ENCODE measurements around the gene CD300LD. TPM values are rescaled to one million over a fixed set of nuclear protein-coding genes. Genes with fewer than 3 reads are reported as not detected.

CD300LD gene
- total RNA-seq, 1 experiment from 2014 or later, result not detected

DNA sequence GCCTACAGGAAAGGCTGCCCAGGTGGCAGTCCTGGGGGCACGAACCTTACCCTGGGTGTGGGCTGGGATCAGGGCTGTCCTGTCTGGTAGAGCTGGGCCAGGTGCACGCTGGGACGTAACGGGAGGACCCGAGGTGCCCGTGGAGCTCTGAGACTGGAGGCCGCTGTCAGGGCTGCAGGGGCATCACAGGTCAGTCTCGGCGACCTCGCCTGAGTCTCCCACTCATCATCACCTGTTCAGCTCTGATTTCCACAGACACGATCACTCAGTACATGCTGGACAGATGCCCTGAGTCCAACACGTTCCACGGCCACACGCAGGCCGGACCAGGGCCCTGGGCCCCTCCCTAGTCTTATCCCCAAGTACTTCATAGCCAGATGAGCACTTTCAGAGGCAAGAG lies 41.5 kb downstream of the CD300LD start:
- no peak for DNase-seq
- Histone ChIP-seq H3K9ac (ENCODE audit: low read length) (no peak overlapping the region), H3K4me3 (ENCODE audit: low read length) (no peak overlapping the region), H2AFZ (ENCODE audit: low read length) (no peak overlapping the region), H3K9me3 (ENCODE audit: low read length) (no peaks in the 10 kb centered on the region), H3K4me1 (ENCODE audit: low read length) (no peaks in the 10 kb centered on the region), H3K27ac (ENCODE audit: low read length) (no peak overlapping the region), H4K20me1 (ENCODE audit: insufficient read depth, low read depth, low read length) (no peaks in the 10 kb centered on the region), H3K9me2 (replicated peaks; ENCODE audit: insufficient read depth, low read length) (no peaks in the 10 kb centered on the region), H3K4me2 (ENCODE audit: low read depth, low read length, poor library complexity, severe bottlenecking) (no peak overlapping the region), H3K36me3 (ENCODE audit: insufficient read depth, low read length) (no peaks in the 10 kb centered on the region), H3K27me3 (ENCODE audit: low read length) (no peaks in the 10 kb centered on the region), H3K79me2 (ENCODE audit: low read length) (no peaks in the 10 kb centered on the region)

DNA sequence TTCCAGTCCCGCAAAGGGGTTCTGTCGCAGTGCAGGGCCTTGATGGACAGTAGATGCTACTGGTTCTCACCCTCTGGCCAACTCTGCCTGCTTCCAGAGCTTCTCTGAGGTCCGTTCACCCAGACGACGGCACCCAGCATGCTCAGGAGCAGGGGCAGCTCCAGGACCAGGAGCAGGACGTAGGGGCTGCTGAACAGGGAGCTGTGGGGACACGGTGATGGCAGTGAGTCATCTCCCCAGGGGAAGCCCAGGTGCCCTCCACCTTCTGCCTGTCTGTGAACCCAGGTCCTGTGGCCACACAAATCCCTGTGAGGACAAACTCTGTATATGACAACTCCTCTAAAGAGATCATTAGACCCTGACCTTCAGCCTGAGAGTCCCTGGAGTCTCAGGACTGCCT lies 42.7 kb downstream of the CD300LD start:
- no peaks in the 10 kb centered on the region for H3K9me2 ChIP-seq (replicated peaks; ENCODE audit: insufficient read depth, low read length)

DNA sequence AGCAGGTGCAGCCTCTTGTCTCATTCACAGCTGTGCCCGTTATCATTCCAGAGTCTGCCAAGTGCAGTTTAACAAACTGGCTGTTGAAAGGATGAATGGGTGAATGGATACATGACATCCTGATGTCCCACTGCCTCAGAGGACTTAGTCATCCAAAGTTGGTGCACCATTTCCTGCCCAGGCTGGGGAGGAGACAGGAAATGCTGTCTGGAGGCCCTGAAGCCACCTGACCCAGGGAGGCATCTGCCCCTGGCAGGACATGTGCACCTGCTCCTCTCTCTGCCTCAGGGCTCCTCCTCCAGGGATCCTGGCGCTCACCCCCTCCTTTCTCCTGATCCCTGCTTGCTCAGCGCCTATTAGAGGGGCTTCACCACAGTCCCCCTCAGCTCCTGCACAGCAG lies 44.3 kb downstream of the CD300LD start:
- Histone ChIP-seq H3K4me1 (ENCODE audit: low read length) (no peaks in the 10 kb centered on the region), H3K27ac (ENCODE audit: low read length) (no peak overlapping the region), H3K27me3 (ENCODE audit: low read length) (no peaks in the 10 kb centered on the region), H3K4me3 (ENCODE audit: low read length) (no peak overlapping the region), H2AFZ (ENCODE audit: low read length) (no peak overlapping the region), H3K9me2 (replicated peaks; ENCODE audit: insufficient read depth, low read length) (no peaks in the 10 kb centered on the region), H3K9me3 (ENCODE audit: low read length) (no peaks in the 10 kb centered on the region), H4K20me1 (ENCODE audit: insufficient read depth, low read depth, low read length) (no peaks in the 10 kb centered on the region), H3K9ac (ENCODE audit: low read length) (no peak overlapping the region), H3K36me3 (ENCODE audit: insufficient read depth, low read length) (no peaks in the 10 kb centered on the region), H3K4me2 (ENCODE audit: low read depth, low read length, poor library complexity, severe bottlenecking) (no peak overlapping the region), H3K79me2 (ENCODE audit: low read length) (no peaks in the 10 kb centered on the region)
- DNase-seq, result no peak

More for the DNA sequence above, 42.7 kb downstream of the CD300LD start:
- H3K4me1 ChIP-seq (ENCODE audit: low read length), result no peaks in the 10 kb centered on the region
- no peaks in the 10 kb centered on the region for H4K20me1 ChIP-seq (ENCODE audit: insufficient read depth, low read depth, low read length)
- no peak overlapping the region for H2AFZ ChIP-seq (ENCODE audit: low read length)
- H3K9ac ChIP-seq (ENCODE audit: low read length), result no peak overlapping the region
- H3K4me2 ChIP-seq (ENCODE audit: low read depth, low read length, poor library complexity, severe bottlenecking), result no peak overlapping the region
- H3K27me3 ChIP-seq (ENCODE audit: low read length), result no peaks in the 10 kb centered on the region
- no peak for DNase-seq
- H3K27ac ChIP-seq (ENCODE audit: low read length), result no peak overlapping the region
- no peak overlapping the region for H3K4me3 ChIP-seq (ENCODE audit: low read length)
- no peaks in the 10 kb centered on the region for H3K79me2 ChIP-seq (ENCODE audit: low read length)
- no peaks in the 10 kb centered on the region for H3K9me3 ChIP-seq (ENCODE audit: low read length)
- no peaks in the 10 kb centered on the region for H3K36me3 ChIP-seq (ENCODE audit: insufficient read depth, low read length)

DNA sequence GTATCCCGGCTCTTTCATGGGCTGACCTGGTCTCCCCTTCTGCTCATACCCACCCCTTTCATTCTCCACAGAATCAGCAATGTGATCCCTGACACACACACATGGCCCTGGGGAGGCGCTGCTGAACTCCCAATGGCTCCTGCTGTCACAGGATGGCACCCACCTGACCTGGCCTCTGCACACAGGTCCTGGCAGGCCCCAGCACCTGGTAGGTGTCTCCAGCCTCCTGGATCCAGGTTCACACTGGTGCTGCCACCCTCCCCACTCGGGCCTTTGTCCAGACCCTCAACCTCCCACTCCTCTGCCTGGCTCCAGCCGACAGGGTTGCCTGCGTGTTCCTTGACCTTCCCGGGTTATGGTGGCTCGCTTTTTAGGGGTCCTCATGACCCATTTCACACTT lies 44.8 kb downstream of the CD300LD start:
- no peaks in the 10 kb centered on the region for H3K9me2 ChIP-seq (replicated peaks; ENCODE audit: insufficient read depth, low read length)
- DNase-seq, result no peak
- no peaks in the 10 kb centered on the region for H3K36me3 ChIP-seq (ENCODE audit: insufficient read depth, low read length)
- no peaks in the 10 kb centered on the region for H4K20me1 ChIP-seq (ENCODE audit: insufficient read depth, low read depth, low read length)
- H3K9ac ChIP-seq (ENCODE audit: low read length), result no peak overlapping the region
- H3K79me2 ChIP-seq (ENCODE audit: low read length), result no peaks in the 10 kb centered on the region
- H3K4me2 ChIP-seq (ENCODE audit: low read depth, low read length, poor library complexity, severe bottlenecking), result no peak overlapping the region
- H3K4me3 ChIP-seq (ENCODE audit: low read length), result no peak overlapping the region
- H3K27me3 ChIP-seq (ENCODE audit: low read length), result no peaks in the 10 kb centered on the region
- H3K9me3 ChIP-seq (ENCODE audit: low read length), result no peaks in the 10 kb centered on the region
- H2AFZ ChIP-seq (ENCODE audit: low read length), result no peak overlapping the region
- H3K4me1 ChIP-seq (ENCODE audit: low read length), result no peaks in the 10 kb centered on the region
- H3K27ac ChIP-seq (ENCODE audit: low read length), result no peak overlapping the region

DNA sequence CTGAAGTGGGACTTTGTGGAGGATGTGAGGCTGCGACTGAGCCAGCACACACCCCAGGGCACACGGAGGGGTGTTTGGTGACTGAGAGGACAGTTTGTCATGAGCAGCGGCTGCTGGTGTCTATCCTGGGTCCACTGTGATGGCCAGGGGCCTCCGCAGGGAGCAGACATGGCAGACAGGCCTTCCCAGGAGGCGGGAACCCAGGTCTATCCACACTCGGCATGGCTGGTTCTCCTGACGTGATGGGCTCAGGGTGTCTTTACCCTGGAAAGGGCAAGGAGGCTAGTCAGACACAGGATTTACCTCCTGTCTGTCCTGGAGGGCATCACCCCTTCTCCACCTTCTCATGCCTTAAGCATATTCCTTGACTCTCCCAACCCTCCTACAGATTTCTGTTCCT lies 45.5 kb downstream of the CD300LD start:
- Histone ChIP-seq H3K27me3 (ENCODE audit: low read length) (no peaks in the 10 kb centered on the region), H3K27ac (ENCODE audit: low read length) (no peak overlapping the region), H3K4me3 (ENCODE audit: low read length) (no peak overlapping the region), H3K9me3 (ENCODE audit: low read length) (no peaks in the 10 kb centered on the region), H4K20me1 (ENCODE audit: insufficient read depth, low read depth, low read length) (no peaks in the 10 kb centered on the region), H3K9ac (ENCODE audit: low read length) (no peak overlapping the region), H3K36me3 (ENCODE audit: insufficient read depth, low read length) (no peaks in the 10 kb centered on the region), H3K4me2 (ENCODE audit: low read depth, low read length, poor library complexity, severe bottlenecking) (no peak overlapping the region), H2AFZ (ENCODE audit: low read length) (no peak overlapping the region), H3K9me2 (replicated peaks; ENCODE audit: insufficient read depth, low read length) (no peaks in the 10 kb centered on the region), H3K4me1 (ENCODE audit: low read length) (no peaks in the 10 kb centered on the region), H3K79me2 (ENCODE audit: low read length) (no peaks in the 10 kb centered on the region)
- no peak for DNase-seq

DNA sequence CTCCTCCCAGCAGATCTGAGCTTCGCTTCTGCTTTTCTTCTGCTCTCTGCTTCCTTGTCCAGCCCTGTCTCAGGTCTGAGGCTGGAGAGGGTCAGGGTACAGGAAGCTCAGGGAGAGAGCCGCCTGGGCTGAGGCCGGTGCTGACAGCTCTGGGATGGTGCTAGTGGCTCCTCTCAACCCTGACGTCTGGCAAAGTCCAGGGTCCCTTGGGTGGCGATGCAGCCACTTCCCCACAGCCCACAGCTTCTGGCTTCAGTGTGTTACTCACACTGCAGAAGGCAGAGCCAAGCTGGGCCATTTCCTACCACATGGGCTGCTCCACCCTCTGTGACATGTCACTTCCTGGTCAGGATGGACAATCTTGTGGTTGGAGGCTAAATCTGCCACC lies 46.2 kb downstream of the CD300LD start, which contains the start of gene CD300C:
Gene CD300C (minus strand): TSS at position 273 of the 388 bp plus-strand sequence. CDS start 333 bp downstream, outside the sequence.
- DNase-seq, result no peak
- Histone ChIP-seq H3K36me3 (ENCODE audit: insufficient read depth, low read length) (no peaks in the 10 kb centered on the region), H4K20me1 (ENCODE audit: insufficient read depth, low read depth, low read length) (no peaks in the 10 kb centered on the region), H3K4me1 (ENCODE audit: low read length) (no peaks in the 10 kb centered on the region), H2AFZ (ENCODE audit: low read length) (no peak within 1 kb of the TSS), H3K27me3 (ENCODE audit: low read length) (no peaks in the 10 kb centered on the region), H3K9me2 (replicated peaks; ENCODE audit: insufficient read depth, low read length) (no peaks in the 10 kb centered on the region), H3K9me3 (ENCODE audit: low read length) (no peaks in the 10 kb centered on the region), H3K79me2 (ENCODE audit: low read length) (no peaks in the 10 kb centered on the region), H3K27ac (ENCODE audit: low read length) (no peak within 1 kb of the TSS), H3K4me2 (ENCODE audit: low read depth, low read length, poor library complexity, severe bottlenecking) (no peak within 1 kb of the TSS), H3K9ac (ENCODE audit: low read length) (no peak within 1 kb of the TSS), H3K4me3 (ENCODE audit: low read length) (no peak within 1 kb of the TSS)

DNA sequence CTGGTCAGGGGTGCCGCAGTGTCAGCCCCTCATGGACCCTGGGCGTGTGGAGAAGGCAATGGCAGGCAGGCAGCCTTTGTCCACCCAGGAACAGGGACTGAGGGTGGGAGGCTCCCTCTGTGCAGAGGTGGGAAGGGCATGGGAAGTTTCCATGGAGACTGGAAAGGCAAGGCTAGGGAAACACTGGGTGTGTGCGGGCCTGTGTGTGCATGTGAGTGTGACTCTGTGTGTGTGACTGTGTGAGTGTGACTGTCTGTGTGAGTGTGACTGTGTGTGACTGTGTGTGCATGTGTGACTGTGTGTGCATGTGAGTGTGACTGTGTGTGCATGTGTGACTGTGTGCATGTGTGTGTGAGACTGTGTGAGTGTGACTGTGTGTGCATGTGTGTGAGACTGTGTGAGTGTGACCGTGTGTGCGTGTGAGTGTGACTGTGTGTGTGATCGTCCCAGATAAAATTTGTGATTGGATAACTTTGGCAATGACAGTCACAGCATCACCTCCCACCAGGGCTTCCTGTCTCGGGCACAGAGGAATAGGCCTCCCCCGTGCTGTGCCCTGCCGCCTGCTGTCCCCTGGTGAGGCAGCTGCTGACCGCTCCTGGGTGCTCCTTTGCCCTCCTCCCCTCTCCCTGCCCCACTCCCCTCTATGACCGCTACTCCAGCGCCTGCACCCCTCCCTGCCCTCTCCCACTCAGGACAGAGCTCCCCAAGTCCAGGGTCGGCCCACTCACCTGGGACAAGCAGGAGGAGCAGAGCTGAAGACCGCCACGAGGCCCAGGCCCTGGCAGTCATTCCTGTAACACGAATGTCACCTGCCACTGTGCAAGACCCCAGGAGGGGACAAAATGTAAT lies 46.9 kb downstream of the CD300LD start:
- H3K9ac ChIP-seq (ENCODE audit: low read length), result no peak overlapping the region
- H4K20me1 ChIP-seq (ENCODE audit: insufficient read depth, low read depth, low read length), result no peaks in the 10 kb centered on the region
- H3K9me2 ChIP-seq (replicated peaks; ENCODE audit: insufficient read depth, low read length), result no peaks in the 10 kb centered on the region
- no peak overlapping the region for H3K4me2 ChIP-seq (ENCODE audit: low read depth, low read length, poor library complexity, severe bottlenecking)
- no peak overlapping the region for H3K27ac ChIP-seq (ENCODE audit: low read length)
- no peak for DNase-seq
- no peaks in the 10 kb centered on the region for H3K79me2 ChIP-seq (ENCODE audit: low read length)
- no peaks in the 10 kb centered on the region for H3K36me3 ChIP-seq (ENCODE audit: insufficient read depth, low read length)
- no peak overlapping the region for H2AFZ ChIP-seq (ENCODE audit: low read length)
- H3K9me3 ChIP-seq (ENCODE audit: low read length), result no peaks in the 10 kb centered on the region
- H3K27me3 ChIP-seq (ENCODE audit: low read length), result no peaks in the 10 kb centered on the region
- no peak overlapping the region for H3K4me3 ChIP-seq (ENCODE audit: low read length)
- H3K4me1 ChIP-seq (ENCODE audit: low read length), result no peaks in the 10 kb centered on the region

DNA sequence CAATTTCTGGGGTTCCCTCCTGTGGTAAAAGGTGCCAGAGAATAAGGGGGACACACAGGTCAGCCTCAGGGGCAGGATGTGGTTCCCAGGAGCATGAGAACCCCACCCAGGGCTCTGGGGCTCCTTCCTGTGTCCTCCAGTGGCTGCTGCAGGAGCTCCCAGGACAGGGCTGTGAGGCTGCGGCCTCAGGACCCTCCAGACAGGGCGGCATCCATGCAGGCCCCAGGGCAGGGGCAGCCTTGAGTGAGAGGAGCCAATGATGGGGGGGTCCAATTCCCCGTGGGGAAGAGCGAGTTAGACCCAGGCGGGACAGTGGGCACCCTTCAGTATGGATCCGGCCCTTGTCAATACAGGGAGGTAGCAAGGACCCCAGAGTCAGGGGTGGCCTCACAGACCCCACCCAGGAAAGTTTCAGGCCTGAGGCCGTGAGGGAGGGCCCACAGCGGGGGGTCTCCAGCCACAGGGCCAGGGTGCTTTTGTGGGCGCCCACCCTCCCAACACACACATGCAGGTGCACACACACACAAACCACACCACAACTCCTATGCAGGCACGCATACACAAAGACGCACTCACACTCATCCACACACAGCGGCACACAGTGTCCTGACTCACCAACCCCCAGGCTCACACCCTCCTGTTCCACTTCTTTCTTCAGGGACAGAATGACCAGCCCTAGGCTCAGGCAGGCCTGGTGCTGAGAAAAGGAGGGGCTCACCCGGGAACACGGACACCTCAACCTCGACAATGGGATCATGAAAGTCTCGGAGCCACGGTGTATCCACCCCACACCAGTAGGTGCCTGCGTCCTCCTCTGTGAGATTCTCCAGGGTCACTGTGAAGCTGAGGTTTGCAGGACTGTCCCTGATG lies 48.0 kb downstream of the CD300LD start:
- Histone ChIP-seq H3K9me2 (replicated peaks; ENCODE audit: insufficient read depth, low read length) (no peaks in the 10 kb centered on the region), H3K36me3 (ENCODE audit: insufficient read depth, low read length) (no peaks in the 10 kb centered on the region), H3K27me3 (ENCODE audit: low read length) (no peaks in the 10 kb centered on the region), H4K20me1 (ENCODE audit: insufficient read depth, low read depth, low read length) (no peaks in the 10 kb centered on the region), H2AFZ (ENCODE audit: low read length) (no peak overlapping the region), H3K4me1 (ENCODE audit: low read length) (no peaks in the 10 kb centered on the region), H3K9ac (ENCODE audit: low read length) (no peak overlapping the region), H3K4me3 (ENCODE audit: low read length) (no peak overlapping the region), H3K4me2 (ENCODE audit: low read depth, low read length, poor library complexity, severe bottlenecking) (no peak overlapping the region), H3K9me3 (ENCODE audit: low read length) (no peaks in the 10 kb centered on the region), H3K27ac (ENCODE audit: low read length) (no peak overlapping the region), H3K79me2 (ENCODE audit: low read length) (no peaks in the 10 kb centered on the region)
- DNase-seq, result no peak

Measured in Karpas-422 (cell line).